Brain microvascular endothelial cell (primary cell): ENCODE results near the gene STK32B.
"Not testable (repeated sequence)": the region's sequence is repeated elsewhere in the genome, so short reads cannot be mapped to it uniquely, and the experiment has no call there.

Source experiments
- DNase-seq: peaks from one replicate; pipeline ENCODE4 v3.0.0-alpha.2; 2020
- H3K27ac ChIP-seq: fragments of 250-450 bp; sonication (Bioruptor Pico); 2 replicates; pipeline ENCODE4 v1.5.1; 2020; ENCODE audit warnings: mild to moderate bottlenecking, moderate library complexity
- H3K27me3 ChIP-seq: fragments of 250-450 bp; sonication (Bioruptor Pico); replicated peaks from 2 replicates; pipeline ENCODE4 v1.5.1; 2020; ENCODE audit warnings: mild to moderate bottlenecking
- H3K36me3 ChIP-seq: fragments of 250-450 bp; sonication (Bioruptor Pico); replicated peaks from 2 replicates; pipeline ENCODE4 v1.5.1; 2020; ENCODE audit warnings: mild to moderate bottlenecking
- H3K4me3 ChIP-seq: 2 replicates; pipeline ENCODE4 v1.5.1; 2011; ENCODE audit warnings: low read depth, mild to moderate bottlenecking, control low read depth, low read length, moderate library complexity
- in situ Hi-C: cut with HindIII; loops from 2 replicates; pipeline ENCODE4 v1.10.0; 2017; ENCODE audit warnings: low sequenced_read_pairs, low pct_ligation_motif_present
- TF ChIP-seq, protein P1 (sequence below): IDR thresholded peaks from 2 replicates; pipeline ENCODE4 v1.5.1; 2011; ENCODE audit warnings: low read depth, mild to moderate bottlenecking, moderate library complexity, low read length, control low read depth, inconsistent platforms; ENCODE audit errors: missing control alignments

Gene STK32B

DNA sequence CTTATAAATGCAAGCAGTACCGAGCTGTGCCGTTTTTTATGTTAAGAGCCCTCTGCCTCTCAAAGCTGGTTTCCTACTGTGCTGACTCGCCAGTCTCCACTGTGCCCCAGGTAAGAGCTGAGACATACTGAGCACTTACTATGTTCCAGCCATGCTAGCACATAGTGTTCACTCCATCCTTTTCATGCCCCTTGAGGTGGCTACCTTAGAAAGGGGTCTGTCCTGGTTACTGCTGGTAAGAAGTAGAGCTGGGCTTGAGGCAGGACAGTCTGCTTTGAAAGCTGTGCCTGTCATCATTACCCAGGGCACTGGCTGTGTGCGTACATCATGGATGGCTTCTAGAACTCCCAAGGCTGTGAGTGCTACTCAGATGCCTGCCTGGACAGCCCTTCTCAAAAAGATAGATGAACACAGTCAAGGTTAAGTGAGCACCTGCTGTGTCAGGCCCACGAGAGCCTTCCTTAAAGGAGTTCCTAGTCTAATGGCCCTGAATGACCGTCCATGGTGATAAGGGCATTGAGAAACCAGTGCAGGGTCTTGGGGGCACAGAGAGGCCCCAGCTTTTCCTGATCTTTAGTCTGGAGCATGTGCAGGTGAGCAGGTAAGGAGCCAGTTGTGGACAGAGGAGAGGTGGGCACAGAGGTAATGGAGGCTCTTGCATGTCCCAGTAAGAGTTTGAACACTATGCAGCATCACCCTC lies 1.6 kb downstream of the STK32B start:
- in situ Hi-C loops, result no loop called here
- no peak overlapping the region for H3K27ac ChIP-seq
- TF ChIP-seq, protein P1, sequence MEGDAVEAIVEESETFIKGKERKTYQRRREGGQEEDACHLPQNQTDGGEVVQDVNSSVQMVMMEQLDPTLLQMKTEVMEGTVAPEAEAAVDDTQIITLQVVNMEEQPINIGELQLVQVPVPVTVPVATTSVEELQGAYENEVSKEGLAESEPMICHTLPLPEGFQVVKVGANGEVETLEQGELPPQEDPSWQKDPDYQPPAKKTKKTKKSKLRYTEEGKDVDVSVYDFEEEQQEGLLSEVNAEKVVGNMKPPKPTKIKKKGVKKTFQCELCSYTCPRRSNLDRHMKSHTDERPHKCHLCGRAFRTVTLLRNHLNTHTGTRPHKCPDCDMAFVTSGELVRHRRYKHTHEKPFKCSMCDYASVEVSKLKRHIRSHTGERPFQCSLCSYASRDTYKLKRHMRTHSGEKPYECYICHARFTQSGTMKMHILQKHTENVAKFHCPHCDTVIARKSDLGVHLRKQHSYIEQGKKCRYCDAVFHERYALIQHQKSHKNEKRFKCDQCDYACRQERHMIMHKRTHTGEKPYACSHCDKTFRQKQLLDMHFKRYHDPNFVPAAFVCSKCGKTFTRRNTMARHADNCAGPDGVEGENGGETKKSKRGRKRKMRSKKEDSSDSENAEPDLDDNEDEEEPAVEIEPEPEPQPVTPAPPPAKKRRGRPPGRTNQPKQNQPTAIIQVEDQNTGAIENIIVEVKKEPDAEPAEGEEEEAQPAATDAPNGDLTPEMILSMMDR, result no peak
- DNase-seq, result no peak
- no peaks in the 10 kb centered on the region for H3K36me3 ChIP-seq
- H3K27me3 ChIP-seq, result no peaks in the 10 kb centered on the region
- H3K4me3 ChIP-seq, result no peak overlapping the region

DNA sequence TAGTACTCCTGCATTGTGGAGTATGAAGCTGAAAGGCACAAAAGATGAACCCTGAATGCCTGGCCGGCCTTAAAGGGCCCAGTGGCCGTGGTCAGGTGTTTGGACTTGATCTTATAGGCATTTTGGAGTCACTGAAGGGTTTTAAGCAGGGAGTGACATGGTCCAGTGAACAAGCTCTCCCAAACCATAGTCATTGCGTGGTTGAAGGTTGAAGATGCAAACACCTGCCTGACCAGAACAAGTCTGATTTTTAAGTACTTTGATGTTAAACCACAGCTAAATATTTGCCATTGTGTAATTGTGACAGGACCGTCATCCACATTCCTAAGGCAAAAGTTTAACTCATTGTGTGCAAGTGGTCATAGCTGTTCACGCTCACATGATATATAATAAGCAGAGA lies 3.3 kb downstream of the STK32B start:
- no peaks in the 10 kb centered on the region for H3K27me3 ChIP-seq
- no peak for DNase-seq
- no peaks in the 10 kb centered on the region for H3K36me3 ChIP-seq
- no peak overlapping the region for H3K4me3 ChIP-seq
- in situ Hi-C loops, result no loop called here
- TF ChIP-seq, protein P1, result no peak
- H3K27ac ChIP-seq, result no peak overlapping the region

DNA sequence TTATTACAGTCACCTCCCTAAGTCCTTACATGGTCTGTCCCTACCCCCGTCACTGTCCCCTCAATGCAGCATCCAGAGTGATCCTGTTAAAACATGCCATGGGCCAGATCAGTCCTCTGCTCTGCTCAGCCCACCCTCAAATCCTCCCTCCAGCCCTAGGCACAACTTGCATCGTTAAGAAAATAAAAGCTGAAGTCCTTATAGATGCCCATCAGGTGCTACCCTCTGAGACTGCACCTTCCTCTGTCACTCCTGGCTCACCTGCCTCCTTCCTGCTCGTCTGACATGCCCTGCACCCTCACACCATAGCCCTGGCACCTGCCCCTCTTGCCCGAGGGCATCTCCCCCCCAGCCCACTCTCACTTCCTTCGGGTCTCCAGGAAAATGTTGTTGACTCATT lies 4.1 kb downstream of the STK32B start:
- no peaks in the 10 kb centered on the region for H3K36me3 ChIP-seq
- no peak overlapping the region for H3K27ac ChIP-seq
- H3K27me3 ChIP-seq, result no peaks in the 10 kb centered on the region
- no peak overlapping the region for H3K4me3 ChIP-seq
- DNase-seq, result no peak
- in situ Hi-C loops, result no loop called here
- TF ChIP-seq, protein P1, result no peak

DNA sequence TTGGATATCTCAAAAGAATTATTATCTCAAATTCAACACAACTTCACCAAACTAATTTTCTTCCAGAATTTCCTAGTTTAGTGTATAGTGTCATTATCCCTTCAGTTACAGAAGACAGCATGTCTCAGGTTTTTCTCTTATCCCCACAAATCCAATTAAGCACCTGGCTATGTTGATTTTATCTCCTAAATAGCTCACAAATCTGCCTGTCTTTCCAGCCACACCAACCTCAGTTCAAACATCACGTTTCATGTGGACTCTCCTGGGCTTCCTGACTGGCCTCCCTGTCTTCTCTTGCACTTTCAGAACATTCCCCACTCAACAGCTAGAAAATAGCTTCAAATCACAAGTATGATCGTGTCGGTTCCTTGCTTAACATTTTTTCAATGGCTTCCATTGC lies 14.8 kb downstream of the STK32B start:
- no peak overlapping the region for H3K27ac ChIP-seq
- H3K27me3 ChIP-seq, result no peaks in the 10 kb centered on the region
- H3K4me3 ChIP-seq, result no peak overlapping the region
- TF ChIP-seq, protein P1, result no peak
- in situ Hi-C loops, result no loop called here
- no peak for DNase-seq
- no peaks in the 10 kb centered on the region for H3K36me3 ChIP-seq

DNA sequence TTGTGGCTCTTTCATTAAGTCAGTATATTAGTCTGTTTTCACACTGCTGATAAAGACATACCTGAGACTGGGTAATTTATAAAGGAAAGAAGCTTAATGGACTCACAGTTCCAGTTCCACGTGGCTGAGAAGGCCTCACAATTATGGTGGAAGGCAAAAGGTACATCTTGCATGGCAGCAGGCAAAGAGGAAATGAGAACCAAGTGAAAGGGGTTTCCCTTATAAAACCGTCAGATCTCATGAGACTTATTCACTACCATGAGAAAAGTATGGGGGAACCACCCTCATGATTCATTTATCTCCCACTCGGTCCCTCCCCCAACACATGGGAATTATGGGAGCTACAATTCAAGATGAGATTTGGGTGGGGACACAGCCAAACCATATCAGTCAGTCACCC lies 15.7 kb downstream of the STK32B start:
- H3K27ac ChIP-seq, H3K27me3 ChIP-seq, DNase-seq, H3K36me3 ChIP-seq, H3K4me3 ChIP-seq, in situ Hi-C loops: not testable (repeated sequence)

DNA sequence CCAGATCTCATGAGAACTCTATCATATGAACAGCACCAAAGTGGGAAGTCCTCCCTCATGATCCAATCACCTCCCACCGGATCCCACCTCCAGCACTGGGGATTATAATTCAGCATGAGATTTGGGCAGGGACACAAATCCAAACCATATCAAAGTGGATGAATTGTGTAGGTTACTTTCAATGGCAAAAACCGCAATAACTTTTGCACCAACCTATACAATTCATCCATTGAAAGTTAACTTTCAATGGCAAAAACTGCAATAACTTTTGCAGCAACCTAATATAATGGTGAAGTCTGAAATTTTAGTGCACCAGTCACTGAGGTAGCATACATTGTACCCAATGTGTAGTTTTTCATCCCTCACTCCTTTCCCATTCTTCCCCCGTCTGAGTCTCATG lies 16.6 kb downstream of the STK32B start:
- no peak overlapping the region for H3K27ac ChIP-seq
- TF ChIP-seq, protein P1, result no peak

More for the DNA sequence above, 16.6 kb downstream of the STK32B start:
- no peak for DNase-seq
- Histone ChIP-seq H3K36me3 (no peaks in the 10 kb centered on the region), H3K27me3 (no peaks in the 10 kb centered on the region), H3K4me3 (no peak overlapping the region)
- in situ Hi-C loops, result no loop called here
